ENCODE data around the gene SYT17.

Gene SYT17

DNA sequence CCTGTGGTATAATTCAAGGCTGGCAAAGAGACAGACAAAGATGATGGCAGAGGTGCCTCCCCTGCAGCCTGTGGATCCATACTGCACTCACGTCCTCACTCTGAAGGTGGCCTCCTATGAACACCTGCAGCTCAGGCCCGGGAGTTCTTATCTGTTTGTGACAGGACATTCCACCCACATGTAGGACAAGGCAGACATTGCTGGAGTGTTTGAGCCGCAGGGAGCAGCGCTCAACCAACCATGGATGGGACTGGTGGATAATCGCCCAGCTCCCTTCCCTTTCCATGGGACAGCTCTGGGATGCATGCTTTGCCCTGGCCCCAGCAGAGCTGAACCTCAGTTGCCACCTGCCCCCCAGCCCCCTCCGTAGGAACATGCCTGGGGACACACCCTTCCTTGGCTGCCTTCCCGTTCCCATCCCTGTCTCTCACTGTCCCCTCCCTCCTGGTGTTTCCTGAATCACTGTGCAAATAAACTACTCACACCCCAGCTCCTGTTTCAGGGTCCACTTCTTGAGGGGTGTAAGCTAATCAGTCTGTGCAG, 32.1 kb upstream of the SYT17 start:
- DNase-seq (no peak), ATAC-seq (ENCODE audit: insufficient read depth, low read depth) (no peak)
- Histone ChIP-seq H3K4me2 (ENCODE audit: insufficient read depth, low read length) (no peak overlapping the region), H3K36me3 (ENCODE audit: insufficient read depth, low read length) (no peaks in the 10 kb centered on the region), H3K9ac (ENCODE audit: low read depth, low read length) (no peak overlapping the region), H3K27me3 (ENCODE audit: insufficient read depth, low read length, poor library complexity) (peaks cover 6% of the 10 kb centered on the region), H3K4me1 (ENCODE audit: insufficient read depth, low read length) (peaks cover 4% of the 10 kb centered on the region; the same call in 1 of the 2 replicates), H3K79me2 (ENCODE audit: insufficient read depth, low read length) (no peaks in the 10 kb centered on the region), H4K20me1 (ENCODE audit: insufficient read depth, low read length) (no peaks in the 10 kb centered on the region), H3K9me3 (ENCODE audit: insufficient read depth, low read length, severe bottlenecking) (no peaks in the 10 kb centered on the region), H3K4me3 (ENCODE audit: low read depth in 1 of 2, low read length in 2 of 2) (no peak overlapping the region), H2AFZ (ENCODE audit: low read depth, low read length) (no peak overlapping the region), H3K27ac (ENCODE audit: low read length) (no peak overlapping the region)
- TF ChIP-seq, protein P1, sequence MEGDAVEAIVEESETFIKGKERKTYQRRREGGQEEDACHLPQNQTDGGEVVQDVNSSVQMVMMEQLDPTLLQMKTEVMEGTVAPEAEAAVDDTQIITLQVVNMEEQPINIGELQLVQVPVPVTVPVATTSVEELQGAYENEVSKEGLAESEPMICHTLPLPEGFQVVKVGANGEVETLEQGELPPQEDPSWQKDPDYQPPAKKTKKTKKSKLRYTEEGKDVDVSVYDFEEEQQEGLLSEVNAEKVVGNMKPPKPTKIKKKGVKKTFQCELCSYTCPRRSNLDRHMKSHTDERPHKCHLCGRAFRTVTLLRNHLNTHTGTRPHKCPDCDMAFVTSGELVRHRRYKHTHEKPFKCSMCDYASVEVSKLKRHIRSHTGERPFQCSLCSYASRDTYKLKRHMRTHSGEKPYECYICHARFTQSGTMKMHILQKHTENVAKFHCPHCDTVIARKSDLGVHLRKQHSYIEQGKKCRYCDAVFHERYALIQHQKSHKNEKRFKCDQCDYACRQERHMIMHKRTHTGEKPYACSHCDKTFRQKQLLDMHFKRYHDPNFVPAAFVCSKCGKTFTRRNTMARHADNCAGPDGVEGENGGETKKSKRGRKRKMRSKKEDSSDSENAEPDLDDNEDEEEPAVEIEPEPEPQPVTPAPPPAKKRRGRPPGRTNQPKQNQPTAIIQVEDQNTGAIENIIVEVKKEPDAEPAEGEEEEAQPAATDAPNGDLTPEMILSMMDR (IDR thresholded peaks at IDR 0.05; ENCODE audit: borderline replicate concordance, extremely low read depth, low read length, poor library complexity, severe bottlenecking): no peak
- no peak for TF ChIP-seq EZH2 (IDR thresholded peaks at IDR 0.05; ENCODE audit: borderline replicate concordance, low read depth, low read length, severe bottlenecking)

DNA sequence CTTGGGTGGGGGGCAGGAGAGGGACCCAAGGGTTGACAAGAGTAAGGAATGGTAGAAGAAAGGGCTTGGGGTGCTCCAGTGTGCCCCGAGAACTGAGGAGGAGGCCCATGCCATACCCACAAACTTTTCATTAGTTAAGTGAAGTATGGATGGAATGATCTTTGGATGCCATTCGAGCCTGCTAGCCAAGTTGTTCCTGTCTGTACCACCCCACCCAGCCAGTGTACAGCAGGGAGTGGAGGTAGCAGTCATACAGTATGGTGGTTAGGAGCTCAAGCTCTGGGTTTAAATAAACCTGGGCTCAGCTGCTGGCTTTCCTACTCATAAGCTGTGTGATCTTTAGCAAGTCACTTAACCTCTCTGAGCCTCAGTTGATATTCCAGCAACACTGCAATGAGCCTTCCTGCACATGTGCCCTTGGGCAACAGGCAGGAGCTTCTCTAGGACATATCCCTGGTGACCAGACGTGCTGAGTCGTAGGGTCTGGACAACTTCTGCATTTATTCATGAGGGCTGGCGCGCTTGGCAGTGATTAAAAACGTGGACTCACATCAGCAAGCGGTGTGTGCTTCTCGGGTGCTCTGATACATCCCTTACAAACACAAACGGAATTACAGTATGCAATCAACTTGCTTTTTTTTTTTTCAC, 31.4 kb upstream of the SYT17 start:
- Histone ChIP-seq H3K27me3 (ENCODE audit: insufficient read depth, low read length, poor library complexity) (peaks cover 7% of the 10 kb centered on the region), H3K4me2 (ENCODE audit: insufficient read depth, low read length) (no peak overlapping the region), H3K4me3 (ENCODE audit: low read depth in 1 of 2, low read length in 2 of 2) (no peak overlapping the region), H4K20me1 (ENCODE audit: insufficient read depth, low read length) (no peaks in the 10 kb centered on the region), H3K9me3 (ENCODE audit: insufficient read depth, low read length, severe bottlenecking) (no peaks in the 10 kb centered on the region), H3K79me2 (ENCODE audit: insufficient read depth, low read length) (no peaks in the 10 kb centered on the region), H3K36me3 (ENCODE audit: insufficient read depth, low read length) (no peaks in the 10 kb centered on the region), H3K4me1 (ENCODE audit: insufficient read depth, low read length) (no peaks in the 10 kb centered on the region), H3K9ac (ENCODE audit: low read depth, low read length) (no peak overlapping the region), H3K27ac (ENCODE audit: low read length) (no peak overlapping the region), H2AFZ (ENCODE audit: low read depth, low read length) (no peak overlapping the region)
- ATAC-seq (ENCODE audit: insufficient read depth, low read depth) (no peak), DNase-seq (no peak)
- TF ChIP-seq, protein P1 (IDR thresholded peaks at IDR 0.05; ENCODE audit: borderline replicate concordance, extremely low read depth, low read length, poor library complexity, severe bottlenecking): no peak
- no peak for TF ChIP-seq EZH2 (IDR thresholded peaks at IDR 0.05; ENCODE audit: borderline replicate concordance, low read depth, low read length, severe bottlenecking)

DNA sequence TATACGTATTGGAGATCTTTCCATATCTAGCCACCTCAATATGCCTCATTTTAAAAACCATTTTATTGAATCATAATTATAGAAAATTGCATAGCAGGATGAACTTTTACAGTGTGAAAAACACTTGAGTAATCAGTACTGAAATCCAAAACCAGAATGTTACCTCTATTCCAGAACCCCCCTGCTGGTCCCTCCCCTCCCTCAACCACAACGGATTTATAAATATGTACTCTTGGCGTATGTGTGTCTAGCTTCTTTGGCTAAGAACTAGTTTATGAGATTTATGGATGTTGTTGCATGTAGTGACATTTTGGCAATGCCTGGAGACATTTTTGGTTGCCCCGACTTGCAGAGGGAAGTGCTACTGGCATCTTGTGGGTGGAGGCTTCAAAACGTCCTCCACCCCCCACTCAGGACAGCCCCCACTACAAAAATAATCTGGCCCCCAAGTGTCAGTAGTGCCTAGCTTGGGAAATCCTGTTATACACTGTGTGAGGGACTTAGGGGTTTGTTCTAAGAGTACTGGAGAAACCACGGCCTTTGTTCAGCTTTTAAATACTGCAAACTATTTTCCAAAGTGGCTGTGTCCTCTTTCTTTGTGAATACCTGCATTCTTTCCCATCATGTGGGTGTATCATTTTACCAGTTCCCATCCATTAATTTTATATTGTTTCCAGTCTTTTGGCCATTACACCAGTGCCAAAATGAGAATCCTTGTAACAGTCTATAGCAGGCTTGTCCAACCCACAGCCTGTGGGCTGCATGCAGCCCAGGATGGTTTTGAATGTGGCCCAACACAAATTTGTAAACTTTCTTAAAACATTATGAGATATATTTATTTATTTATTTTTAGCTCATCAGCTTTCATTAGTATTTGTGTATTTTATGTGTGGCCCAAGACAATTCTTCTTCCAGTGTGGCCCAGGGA, 30.6 kb upstream of the SYT17 start:
- H3K4me1 ChIP-seq (ENCODE audit: insufficient read depth, low read length): no peaks in the 10 kb centered on the region
- no peak overlapping the region for H2AFZ ChIP-seq (ENCODE audit: low read depth, low read length)
- TF ChIP-seq, protein P1 (IDR thresholded peaks at IDR 0.05; ENCODE audit: borderline replicate concordance, extremely low read depth, low read length, poor library complexity, severe bottlenecking): no peak
- TF ChIP-seq EZH2 (IDR thresholded peaks at IDR 0.05; ENCODE audit: borderline replicate concordance, low read depth, low read length, severe bottlenecking): no peak
- no peaks in the 10 kb centered on the region for H4K20me1 ChIP-seq (ENCODE audit: insufficient read depth, low read length)
- no peak overlapping the region for H3K9ac ChIP-seq (ENCODE audit: low read depth, low read length)
- no peak for DNase-seq
- H3K27ac ChIP-seq (ENCODE audit: low read length): no peak overlapping the region
- peaks cover 7% of the 10 kb centered on the region for H3K27me3 ChIP-seq (ENCODE audit: insufficient read depth, low read length, poor library complexity)
- H3K4me2 ChIP-seq (ENCODE audit: insufficient read depth, low read length): no peak overlapping the region
- H3K79me2 ChIP-seq (ENCODE audit: insufficient read depth, low read length): no peaks in the 10 kb centered on the region
- no peak for ATAC-seq (ENCODE audit: insufficient read depth, low read depth)
- H3K36me3 ChIP-seq (ENCODE audit: insufficient read depth, low read length): no peaks in the 10 kb centered on the region
- H3K9me3 ChIP-seq (ENCODE audit: insufficient read depth, low read length, severe bottlenecking): no peaks in the 10 kb centered on the region
- H3K4me3 ChIP-seq (ENCODE audit: low read depth in 1 of 2, low read length in 2 of 2): no peak overlapping the region

Data from DND-41 (cell line).